Muscle of arm (tissue), 12 donors: Measurements from ENCODE around the gene POLRMT. TPM values are rescaled to one million over a fixed set of nuclear protein-coding genes. Genes with fewer than 3 reads are reported as not detected.

Experiments used
- DNase-seq: peaks from one replicate; pipeline ENCODE4 v3.0.0-alpha.2; 2013
- polyA plus RNA-seq, 12 donors: library from polyadenylated mRNA; unstranded; fragments of 120-200 nt; gene quantifications; one replicate each; pipeline ENCODE4 v1.2.1, GENCODE V29; 2013; ENCODE audit not compliant: insufficient read length in 12 of 12

The POLRMT gene
- polyA plus RNA-seq, 12 donors = 23.7 to 58.0 (median 29.2) TPM; not detected in 1

DNA sequence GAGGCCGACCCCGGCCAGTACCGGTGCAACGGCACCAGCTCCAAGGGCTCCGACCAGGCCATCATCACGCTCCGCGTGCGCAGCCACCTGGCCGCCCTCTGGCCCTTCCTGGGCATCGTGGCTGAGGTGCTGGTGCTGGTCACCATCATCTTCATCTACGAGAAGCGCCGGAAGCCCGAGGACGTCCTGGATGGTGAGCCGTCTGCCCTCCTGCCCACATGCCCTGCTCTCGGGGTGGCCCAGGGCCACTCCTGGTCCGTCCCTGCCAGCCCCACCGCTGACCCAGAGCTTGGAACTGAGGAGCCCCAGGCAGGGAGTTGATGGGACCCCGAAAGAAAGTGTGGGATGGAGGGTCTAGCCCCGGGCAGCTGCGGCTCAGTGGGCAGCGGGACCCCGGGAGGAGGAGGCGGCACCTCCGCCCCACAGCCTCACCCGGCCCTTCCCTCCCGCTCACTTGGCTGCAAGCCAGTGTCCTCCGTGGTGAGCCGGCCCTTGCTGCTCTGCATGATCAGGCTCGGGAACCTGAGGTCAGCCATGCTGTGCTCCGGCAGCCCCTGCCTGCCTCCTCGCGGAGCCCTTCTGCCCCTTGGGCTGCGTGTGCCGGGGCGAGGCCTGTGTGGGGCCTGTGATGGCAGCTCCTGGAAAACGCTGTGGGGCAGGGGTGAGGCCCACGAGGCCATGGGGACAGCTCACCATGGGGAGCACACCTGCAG lies 51.8 kb downstream of the POLRMT start:
- DNase-seq = no peak

- DNase-seq = no peak
These were observed 53.0 kb downstream of the POLRMT start for GRCh38 chr19:580274-580835.

- DNase-seq = no peak
These were observed 53.5 kb downstream of the POLRMT start for GRCh38 chr19:579842-580155.

GRCh38 chr19:579111-579841 lies 54.1 kb downstream of the POLRMT start:
- DNase-seq = no peak

DNA sequence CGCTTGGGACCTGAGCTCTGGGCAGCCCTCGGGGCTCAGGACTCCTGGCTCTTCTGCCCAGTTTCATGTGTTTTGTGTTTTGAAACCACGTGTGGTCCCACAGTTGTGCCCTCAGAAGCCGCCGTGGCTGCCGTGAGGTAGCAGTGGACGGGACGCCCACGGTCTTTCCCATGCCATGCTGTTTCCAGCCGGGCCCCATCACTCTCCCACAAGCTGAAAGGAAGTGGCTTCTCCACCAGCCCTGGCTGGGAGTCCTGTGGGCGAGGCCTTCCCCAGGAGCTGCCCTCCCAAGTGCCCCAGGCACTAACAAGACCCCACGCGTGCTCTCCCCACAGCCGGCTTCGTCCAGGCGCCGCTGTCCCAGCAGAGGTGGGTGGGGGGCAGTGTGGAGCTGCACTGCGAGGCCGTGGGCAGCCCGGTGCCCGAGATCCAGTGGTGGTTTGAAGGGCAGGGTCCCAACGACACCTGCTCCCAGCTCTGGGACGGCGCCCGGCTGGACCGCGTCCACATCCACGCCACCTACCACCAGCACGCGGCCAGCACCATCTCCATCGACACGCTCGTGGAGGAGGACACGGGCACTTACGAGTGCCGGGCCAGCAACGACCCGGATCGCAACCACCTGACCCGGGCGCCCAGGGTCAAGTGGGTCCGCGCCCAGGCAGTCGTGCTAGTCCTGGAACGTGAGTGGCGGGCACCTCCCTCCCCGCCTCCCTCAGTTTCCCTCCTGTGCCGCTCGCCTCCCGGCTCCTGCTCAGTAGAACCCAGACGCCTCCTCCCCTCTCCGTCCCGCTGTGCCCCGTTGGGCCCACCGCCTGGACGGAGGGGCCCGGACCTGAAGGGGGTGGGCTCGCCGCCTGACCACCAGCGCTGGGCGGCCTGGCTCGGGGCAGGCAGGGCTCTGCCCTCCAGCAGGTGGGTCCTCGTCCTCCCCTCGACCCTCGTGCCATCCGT lies 55.6 kb downstream of the POLRMT start:
- DNase-seq = no peak

GRCh38 chr19:576768-577438 lies 56.4 kb downstream of the POLRMT start:
- no peak for DNase-seq

DNA sequence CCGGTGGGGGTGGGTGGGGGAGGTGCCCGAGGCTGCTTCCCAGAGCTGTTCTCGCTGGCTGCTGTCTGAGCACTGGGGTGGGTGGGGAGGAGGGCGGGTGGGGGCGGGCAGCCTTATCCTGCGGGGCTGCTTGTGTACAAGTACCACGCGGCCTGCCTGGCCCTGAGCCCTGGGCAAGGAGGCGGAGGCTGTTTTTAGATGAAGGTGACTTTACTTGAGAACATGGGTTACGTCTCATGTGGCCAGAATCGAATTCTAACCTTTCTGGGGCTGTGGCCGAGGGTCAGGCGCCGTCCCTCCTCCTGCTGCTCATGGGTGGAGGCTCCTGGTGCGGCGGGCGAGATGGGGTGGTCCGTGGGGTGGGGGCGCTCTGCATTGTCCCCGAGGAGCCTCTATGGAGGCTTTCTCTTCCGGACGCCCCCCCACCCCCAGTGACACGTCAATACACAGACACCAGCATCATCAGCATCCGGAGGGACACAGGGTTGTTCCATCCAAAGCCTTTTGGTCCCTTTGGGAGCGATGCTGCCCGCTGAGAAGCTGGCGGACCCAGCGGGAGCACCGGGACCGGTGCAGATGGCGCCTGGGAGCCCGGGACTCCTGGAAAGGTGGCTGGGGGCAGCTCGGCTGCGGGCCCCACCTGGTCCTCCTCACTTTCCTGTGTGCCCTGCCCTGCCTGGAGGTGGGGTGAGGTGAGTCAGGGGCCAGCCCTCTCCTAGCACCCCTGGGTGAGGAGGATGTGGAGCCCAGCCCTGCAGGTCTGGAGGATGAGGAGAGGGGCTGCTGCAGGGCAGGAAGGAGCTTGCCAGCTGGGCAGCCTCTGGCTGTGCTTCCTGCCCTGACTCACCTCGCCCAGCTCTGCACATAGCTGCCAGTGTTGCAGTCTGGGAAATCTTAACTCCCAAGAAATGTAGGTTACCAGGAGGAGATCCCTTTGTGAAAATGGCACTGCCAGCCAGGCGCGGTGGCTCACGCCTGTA lies 57.5 kb downstream of the POLRMT start:
- no peak for DNase-seq

DNA sequence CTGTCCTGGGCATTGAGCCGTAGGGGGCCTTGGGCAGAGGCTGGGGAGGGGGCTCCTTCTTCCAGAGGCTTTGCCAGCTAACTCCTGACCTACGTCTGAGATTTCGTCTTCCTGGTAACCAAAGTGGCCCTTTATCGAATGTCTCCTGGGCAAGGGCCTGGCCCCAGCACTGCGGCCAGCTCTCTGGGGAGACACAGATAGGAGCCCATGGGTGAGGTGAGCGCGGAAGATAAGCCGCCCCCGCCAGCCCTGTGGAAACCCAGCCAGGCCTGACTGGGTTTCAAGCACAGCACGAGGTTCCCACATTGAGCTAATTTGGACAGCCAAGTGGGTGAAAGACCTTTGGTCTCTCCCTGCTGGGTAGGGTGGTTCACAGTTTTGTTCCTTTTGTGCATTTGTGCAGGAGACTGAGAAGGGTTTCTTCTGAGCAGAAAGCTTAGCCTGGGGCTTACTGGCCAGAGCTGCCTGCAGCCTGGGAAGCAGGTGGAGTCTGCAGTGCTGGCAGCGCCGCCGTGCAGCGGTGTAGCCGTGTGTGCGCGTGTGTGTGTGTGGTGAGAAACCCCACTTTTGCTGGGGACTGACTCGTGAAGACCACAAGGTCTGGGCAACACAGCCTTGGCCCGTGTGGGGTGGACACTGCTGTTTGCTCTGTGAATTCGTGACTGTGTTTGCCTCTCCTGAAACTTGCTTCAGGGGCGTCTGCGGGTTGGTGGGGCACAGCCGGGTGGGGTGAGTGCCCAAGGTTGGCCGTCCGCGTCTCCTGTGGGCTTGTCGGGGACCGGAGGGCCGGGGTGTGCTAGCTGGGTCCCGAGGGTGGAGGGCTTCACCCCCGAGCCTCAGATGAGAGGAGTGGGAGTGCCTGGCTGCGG lies 58.4 kb downstream of the POLRMT start:
- no peak for DNase-seq

DNA sequence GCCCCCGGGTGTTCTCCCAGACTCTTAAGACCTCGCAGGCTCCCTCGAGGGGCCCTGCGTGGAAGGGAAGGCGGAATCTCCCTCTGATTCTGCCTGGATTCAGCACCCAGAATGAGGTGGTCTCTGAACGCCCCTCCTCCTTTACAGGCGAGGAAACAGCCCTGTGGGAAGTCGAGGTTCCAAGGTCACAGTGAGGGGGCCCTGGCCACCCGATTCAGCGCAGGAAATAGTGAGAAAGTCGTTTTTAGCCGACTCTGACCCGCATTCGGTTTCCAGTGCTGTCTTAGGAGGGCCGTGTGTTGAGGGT lies 59.9 kb downstream of the POLRMT start:
- DNase-seq = no peak

DNA sequence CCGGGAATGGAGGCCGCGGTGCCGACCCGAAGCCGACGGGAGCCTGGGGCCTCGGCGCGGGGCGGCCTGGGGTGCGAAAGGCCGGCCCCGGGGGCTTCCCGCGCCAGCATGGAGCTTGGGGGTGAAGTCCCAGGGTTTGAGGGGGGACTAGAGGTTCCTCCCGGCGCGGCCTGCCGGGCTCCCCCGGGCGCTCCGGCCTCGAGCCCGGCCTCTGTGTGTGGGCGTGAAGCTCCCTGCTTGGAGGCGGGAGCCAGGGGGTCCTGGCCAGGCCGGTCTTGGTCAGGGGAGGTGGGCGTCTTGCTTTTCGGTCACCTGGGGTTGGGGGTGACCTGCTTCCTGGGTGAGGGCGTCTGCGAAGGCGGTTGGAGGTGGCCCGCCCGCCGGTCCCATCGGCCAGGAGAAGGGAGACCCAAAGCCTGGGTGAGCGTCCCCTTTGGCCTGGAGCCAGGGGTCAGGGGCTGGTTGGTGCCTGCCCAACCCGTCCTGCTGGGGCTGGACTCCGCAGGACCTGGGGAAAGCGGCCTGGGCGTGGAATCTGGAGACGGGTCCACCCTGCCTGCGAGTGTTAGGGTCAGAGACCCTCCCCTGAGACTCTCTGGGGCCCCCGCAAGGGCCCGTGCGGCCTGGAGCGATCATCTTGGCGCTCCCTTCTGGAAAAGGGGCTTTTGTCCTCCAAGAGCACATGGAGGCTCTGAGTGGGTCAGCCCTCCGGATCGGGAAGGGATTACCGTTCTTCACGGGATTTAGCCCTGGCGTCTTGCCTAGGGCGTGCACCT lies 60.4 kb downstream of the POLRMT start:
- peak; percentile 54 for DNase-seq

GRCh38 chr19:572140-572742 lies 61.1 kb downstream of the POLRMT start, which contains the start of gene BSG:
Gene BSG, plus strand, starts transcription at chr19:572596. Its CDS starts 39 bp downstream, at chr19:572635.
- DNase-seq = peak; percentile 97

GRCh38 chr19:571566-571974 lies 61.8 kb downstream of the POLRMT start:
- DNase-seq = no peak

DNA sequence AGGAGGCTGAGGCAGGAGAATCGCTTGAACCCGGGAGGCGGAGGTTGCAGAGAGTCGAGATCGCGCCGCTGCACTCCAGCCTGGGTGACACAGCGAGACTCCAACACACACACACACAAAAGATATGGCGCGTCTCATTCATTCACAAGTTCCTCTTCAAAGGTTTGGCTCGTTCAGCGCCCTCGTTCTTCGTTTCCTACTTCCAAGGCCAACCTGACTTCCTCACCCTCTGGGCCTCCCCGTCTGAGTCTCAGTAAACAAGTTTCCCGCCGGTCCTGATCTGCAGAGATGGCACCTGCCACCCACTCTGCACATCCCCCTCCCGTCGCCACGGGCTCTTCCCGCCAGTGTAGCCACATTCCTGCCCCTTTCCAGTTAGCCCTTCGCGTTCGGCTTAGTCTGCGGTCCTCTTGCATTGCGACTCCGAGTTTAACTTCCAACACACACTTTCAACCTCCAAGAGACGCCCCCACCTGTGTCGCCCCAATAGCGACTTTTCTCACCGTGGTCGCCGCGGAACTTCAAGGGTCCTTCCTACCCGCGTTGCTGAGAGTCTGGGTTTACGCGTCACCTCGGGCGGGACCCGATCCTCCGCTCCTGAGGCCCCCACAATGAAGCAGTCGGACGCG lies 62.3 kb downstream of the POLRMT start:
- DNase-seq = no peak

- DNase-seq = no peak
These were observed 63.1 kb downstream of the POLRMT start for GRCh38 chr19:570251-570686.

DNA sequence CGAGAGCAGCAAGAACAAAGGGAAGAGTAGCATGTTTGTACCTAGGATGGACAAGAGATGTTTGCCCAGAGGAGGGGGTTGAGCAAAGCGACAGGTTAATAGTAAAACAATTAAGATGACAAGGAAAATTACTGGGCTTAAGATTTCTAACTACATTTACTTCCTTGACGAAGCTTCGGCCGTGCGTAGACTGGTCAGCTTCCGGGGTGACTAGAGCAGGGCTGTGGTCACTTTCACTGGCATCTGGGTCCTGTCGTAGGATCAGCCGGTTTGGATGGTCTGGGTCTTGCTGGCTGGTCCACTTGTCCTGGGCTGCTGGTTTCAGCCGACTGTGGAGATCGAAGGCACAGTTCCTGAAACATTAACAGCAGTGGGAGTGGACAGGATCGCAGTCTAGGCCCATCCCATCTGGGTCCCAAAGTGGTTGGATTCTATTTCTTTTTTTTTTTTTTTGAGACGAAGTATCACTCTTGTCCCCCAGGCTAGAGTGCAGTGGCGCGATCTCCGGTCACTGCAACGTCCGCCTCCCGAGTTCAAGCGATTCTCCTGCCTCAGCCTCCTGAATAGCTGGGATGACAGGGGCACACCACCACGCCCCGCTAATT lies 65.9 kb downstream of the POLRMT start:
- no peak for DNase-seq
